H1 (cell line): ENCODE measurements around the gene KARS1. TPM values are rescaled to one million over a fixed set of nuclear protein-coding genes. Genes with fewer than 3 reads are reported as not detected.
A peak's percentile ranks its signal among the peaks of the same experiment; 100 is the strongest.

Experiments used
- CTCF ChIA-PET: fragments of 300-600 bp; sonication (Branson Sonifier 250); formaldehyde crosslinking; loops from one replicate; lab custom pipeline; 2021; ENCODE audit not compliant: partially characterized antibody; lab: Charles Lee
- POLR2A ChIA-PET: fragments of 300-600 bp; sonication (Branson Sonifier 250); formaldehyde crosslinking; loops from one replicate; lab custom pipeline; 2021; ENCODE audit warnings: inconsistent platforms; ENCODE audit not compliant: partially characterized antibody; lab: Charles Lee
- DNase-seq, 2 experiments: peaks; one replicate each; pipeline versions ENCODE4 v3.0.0 to v3.0.0-alpha.2; 2010 to 2022; ENCODE audit warnings: low spot score in 2 of 2, low read depth in 1 of 2, mixed read lengths in 1 of 2
- FAIRE-seq: peaks from 2 replicates; lab custom pipeline; 2011; peaks lifted over from hg19 to GRCh38; lab: Jason Lieb, UNC
- H2AFZ ChIP-seq: 2 replicates; pipeline ENCODE4 v1.8.1; 2012; ENCODE audit warnings: low read length, inconsistent platforms
- H2AK5ac ChIP-seq: 2 replicates; pipeline ENCODE4 v1.6.1; 2013; ENCODE audit warnings: low read depth, low read length
- H2BK120ac ChIP-seq: replicated peaks from 2 replicates; pipeline ENCODE3; 2013; ENCODE audit warnings: low read depth, low read length, inconsistent platforms
- H2BK12ac ChIP-seq: 2 replicates; pipeline ENCODE4 v1.6.1; 2013; ENCODE audit warnings: low read depth, low read length
- H2BK15ac ChIP-seq: 2 replicates; pipeline ENCODE4 v1.6.1; 2013; ENCODE audit warnings: low read length
- H2BK20ac ChIP-seq: 2 replicates; pipeline ENCODE4 v1.6.1; 2013; ENCODE audit warnings: low read length
- H2BK5ac ChIP-seq: 2 replicates; pipeline ENCODE4 v1.6.1; 2013; ENCODE audit warnings: low read depth, low read length
- H3K14ac ChIP-seq: 2 replicates; pipeline ENCODE4 v1.6.1; 2013; ENCODE audit warnings: inconsistent platforms; ENCODE audit not compliant: insufficient read length
- H3K18ac ChIP-seq: 2 replicates; pipeline ENCODE4 v1.6.1; 2013; ENCODE audit warnings: low read length; ENCODE audit errors: extremely low read depth
- H3K23ac ChIP-seq: 2 replicates; pipeline ENCODE4 v1.6.1; 2013; ENCODE audit warnings: inconsistent platforms; ENCODE audit not compliant: insufficient read length
- H3K23me2 ChIP-seq: 2 replicates; pipeline ENCODE4 v1.6.1; 2013; ENCODE audit warnings: low read depth, low read length
- H3K27ac ChIP-seq: 2 replicates; pipeline ENCODE4 v1.6.1; 2011; ENCODE audit warnings: low read depth, low read length, inconsistent platforms
- H3K27me3 ChIP-seq, 4 experiments: replicated peaks in 1 of 4; 1 replicate in 1 of 4; 2 replicates in 3 of 4; pipeline versions ENCODE4 v1.6.1 to v1.8.1; 2011 to 2013; ENCODE audit warnings: low read length in 3 of 4, mild to moderate bottlenecking in 3 of 4, inconsistent platforms in 2 of 4, mixed read lengths in 2 of 4, moderate library complexity in 1 of 4; ENCODE audit not compliant: control insufficient read depth in 3 of 4, insufficient read depth in 3 of 4; ENCODE audit errors: extremely low read depth in 1 of 4
- H3K36me3 ChIP-seq, 4 experiments: 2 replicates each; pipeline versions ENCODE4 v1.6.1 to v1.8.1; 2011 to 2013; ENCODE audit warnings: mild to moderate bottlenecking in 4 of 4, low read length in 3 of 4, moderate library complexity in 2 of 4, control low read depth in 1 of 4, inconsistent platforms in 1 of 4; ENCODE audit not compliant: insufficient read depth in 4 of 4, control insufficient read depth in 2 of 4
- H3K4ac ChIP-seq: replicated peaks from 2 replicates; pipeline ENCODE3; 2013; ENCODE audit warnings: low read length, low read depth, mixed read lengths, inconsistent platforms; ENCODE audit not compliant: insufficient read length
- H3K4me1 ChIP-seq, 4 experiments: replicated peaks in 1 of 4; 1 replicate in 1 of 4; 2 replicates in 3 of 4; pipeline versions ENCODE4 v1.6.1 to v1.8.1; 2011 to 2013; ENCODE audit warnings: low read length in 3 of 4, inconsistent platforms in 2 of 4, mixed read lengths in 1 of 4; ENCODE audit not compliant: insufficient read depth in 4 of 4, control insufficient read depth in 3 of 4
- H3K4me2 ChIP-seq, 2 experiments: 2 replicates each; pipeline versions ENCODE4 v1.6.1 to v1.8.1; 2011 to 2013; ENCODE audit warnings: low read depth in 2 of 2, low read length in 2 of 2, control low read depth in 1 of 2, inconsistent platforms in 1 of 2, mild to moderate bottlenecking in 1 of 2; ENCODE audit not compliant: insufficient read depth in 1 of 2
- H3K4me3 ChIP-seq, 4 experiments: fragments of 200-600, 300-600 bp in 1 of 4; sonication (generic), shearing (Covaris generic), sonication (Bioruptor Twin) in 1 of 4; 2 replicates each; pipeline versions ENCODE4 v1.5.1 to v1.8.1; 2011 to 2016; ENCODE audit warnings: low read length in 4 of 4, low read depth in 3 of 4, control low read depth in 2 of 4, inconsistent platforms in 2 of 4, mild to moderate bottlenecking in 2 of 4, mixed read lengths in 1 of 4, moderate library complexity in 1 of 4; ENCODE audit not compliant: insufficient read depth in 2 of 4; ENCODE audit errors: extremely low read depth in 1 of 4
- H3K56ac ChIP-seq: replicated peaks from 2 replicates; pipeline ENCODE3; 2013; ENCODE audit warnings: low read depth, mild to moderate bottlenecking, mixed read lengths, low read length, inconsistent platforms; ENCODE audit not compliant: insufficient read length
- H3K79me1 ChIP-seq: 2 replicates; pipeline ENCODE4 v1.6.1; 2013; ENCODE audit warnings: low read depth, low read length, control low read depth
- H3K79me2 ChIP-seq, 2 experiments: 2 replicates each; pipeline versions ENCODE4 v1.6.1 to v1.8.1; 2012 to 2013; ENCODE audit warnings: low read length in 2 of 2, mild to moderate bottlenecking in 2 of 2, inconsistent platforms in 1 of 2; ENCODE audit not compliant: insufficient read depth in 2 of 2, control insufficient read depth in 1 of 2
- H3K9ac ChIP-seq, 4 experiments: replicated peaks in 1 of 4; 1 replicate in 1 of 4; 2 replicates in 3 of 4; pipeline versions ENCODE4 v1.6.1 to v1.8.1; 2011 to 2013; ENCODE audit warnings: low read depth in 3 of 4, low read length in 3 of 4, control low read depth in 2 of 4, mild to moderate bottlenecking in 2 of 4, moderate library complexity in 2 of 4, inconsistent platforms in 1 of 4; ENCODE audit errors: extremely low read depth in 1 of 4
- H3K9me3 ChIP-seq, 2 experiments: 2 replicates each; pipeline versions ENCODE4 v1.6.1 to v1.8.1; 2012 to 2013; ENCODE audit warnings: mild to moderate bottlenecking in 2 of 2, moderate library complexity in 2 of 2, control low read depth in 1 of 2, inconsistent platforms in 1 of 2, low read depth in 1 of 2, low read length in 1 of 2, mixed read lengths in 1 of 2; ENCODE audit not compliant: insufficient read depth in 2 of 2
- H4K20me1 ChIP-seq, 2 experiments: replicated peaks in 1 of 2; 2 replicates each; pipeline versions ENCODE3 to v1.8.1; 2011 to 2013; ENCODE audit warnings: inconsistent platforms in 2 of 2, low read length in 2 of 2, mild to moderate bottlenecking in 1 of 2; ENCODE audit not compliant: insufficient read depth in 2 of 2, control insufficient read depth in 1 of 2
- H4K5ac ChIP-seq: 2 replicates; pipeline ENCODE4 v1.6.1; 2013; ENCODE audit warnings: low read length, low read depth, mixed read lengths, inconsistent platforms; ENCODE audit not compliant: insufficient read length
- H4K8ac ChIP-seq: 2 replicates; pipeline ENCODE4 v1.8.0; 2013; ENCODE audit warnings: mild to moderate bottlenecking, moderate library complexity, low read length, inconsistent platforms; ENCODE audit not compliant: insufficient read depth; ENCODE audit errors: extremely low read depth
- H4K91ac ChIP-seq: replicated peaks from 2 replicates; pipeline ENCODE3; 2013; ENCODE audit warnings: low read length, mixed read lengths, inconsistent platforms; ENCODE audit not compliant: insufficient read length
- BCL11A ChIP-seq, 2 experiments: IDR thresholded peaks; one replicate each; pipeline ENCODE4 v1.6.1; 2011; ENCODE audit warnings: low read depth in 2 of 2, low read length in 2 of 2, mild to moderate bottlenecking in 2 of 2
- CBX5 ChIP-seq: fragments of 300-800, 300-1000 bp; sonication (generic); IDR thresholded peaks from 2 replicates; pipeline ENCODE4 v1.7.1; 2016; ENCODE audit warnings: antibody characterized with exemption, low read length, low read depth
- FOSL1 ChIP-seq: IDR thresholded peaks from 2 replicates; pipeline ENCODE4 v1.6.1; 2011; ENCODE audit warnings: mild to moderate bottlenecking, low read depth, low read length, moderate library complexity; ENCODE audit not compliant: insufficient read depth
- MAX ChIP-seq: IDR thresholded peaks from 2 replicates; pipeline ENCODE4 v1.6.1; 2012; ENCODE audit warnings: inconsistent platforms
- RFX5 ChIP-seq: IDR thresholded peaks from 2 replicates; pipeline ENCODE4 v1.6.1; 2011; ENCODE audit warnings: low read depth, low read length, improper control_type of control experiment, borderline replicate concordance
- ZNF274 ChIP-seq: IDR thresholded peaks from 2 replicates; pipeline ENCODE4 v1.7.0; 2012; ENCODE audit warnings: low read length, borderline replicate concordance; ENCODE audit errors: extremely low read depth
- WGBS, 2 experiments: shearing (Covaris generic) in 1 of 2; methylation state at CpG; one replicate each; pipeline versions ENCODE4 v1.1.6 to v1.1.7; 2013 to 2015; ENCODE audit warnings: low lambda C conversion rate in 2 of 2, mixed read lengths in 2 of 2, inconsistent platforms in 1 of 2, low coverage in 1 of 2, missing lambda C conversion rate in 1 of 2; ENCODE audit not compliant: insufficient replicate concordance in 2 of 2, insufficient coverage in 1 of 2, insufficient read length in 1 of 2; ENCODE audit errors: extremely low coverage in 1 of 2, missing lambda C conversion rate in 1 of 2; 5-methylcytosine and 5-hydroxymethylcytosine counted together
- polyA plus RNA-seq, 7 experiments: library from polyadenylated mRNA; depleted of rRNA in 3 of 7; stranded (reverse) in 5 of 7; unstranded in 2 of 7; fragments of >200 nt in 5 of 7; fragments of 200-250 nt in 2 of 7; gene quantifications; 1 replicate in 5 of 7; 2 replicates in 1 of 7; 4 replicates in 1 of 7; pipeline versions ENCODE4 v1.2.1 to v1.2.3, GENCODE V29; 2011 to 2013; ENCODE audit warnings: missing spikeins in 2 of 7, mixed read lengths in 2 of 7
- total RNA-seq: library from RNA; stranded (reverse); fragmentation: NEBNext Ultra II Directional; extraction: Animal tissue kit (Norgen Biotek cat#: 25700); gene quantifications from 2 replicates; pipeline ENCODE4 v1.2.1, GENCODE V29; 2021

KARS1 gene
- total and polyA plus RNA-seq, 2 of the 8 experiments (the other 6 are each of a cell fraction or from before 2014, with no cell fraction given) = 97.5 to 221 TPM

GRCh38 chr16:75593825-75594820 is 53.3 kb downstream of the KARS1 start:
- Histone ChIP-seq H3K79me1 (no peaks in the 10 kb centered on the region), H3K4me1 (peaks cover 5 to 18% (median 16%) of the 10 kb centered on the region in 4 experiments; a peak in 6 of 7 replicates), H4K91ac (no peak overlapping the region), H3K27me3 (no peaks in the 10 kb centered on the region), H3K4ac (no peak overlapping the region), H3K4me3 (peak overlapping the region in 2 of 4 experiments; percentile 7 to 37; a peak in 2 of 8 replicates), H3K23ac (no peak overlapping the region), H2BK120ac (no peak overlapping the region), H3K14ac (no peak overlapping the region), H2AK5ac (no peak overlapping the region), H3K18ac (peak overlapping the region; percentile 52; the same call in 1 of the 2 replicates), H4K5ac (peak overlapping the region; percentile 5), H3K79me2 (no peaks in the 10 kb centered on the region), H3K9me3 (peaks cover 0 to 2% of the 10 kb centered on the region in 2 experiments; a peak in 1 of 4 replicates), H3K36me3 (peaks cover 0 to 12% (median 5%) of the 10 kb centered on the region in 4 experiments; a peak in 3 of 8 replicates), H2AFZ (no peak overlapping the region), H4K8ac (peak overlapping the region; percentile 8; the same call in 1 of the 2 replicates), H4K20me1 (no peaks in the 10 kb centered on the region), H3K9ac (no peak overlapping the region), H2BK15ac (no peak overlapping the region), H3K23me2 (no peaks in the 10 kb centered on the region), H3K4me2 (peak overlapping the region; percentile 59 to 65), H2BK20ac (peak overlapping the region; percentile 1; the same call in 1 of the 2 replicates), H3K27ac (peak overlapping the region; percentile 28; the same call in 1 of the 2 replicates), H2BK12ac (peak overlapping the region; percentile 5), H2BK5ac (peak overlapping the region; percentile 77; the same call in 1 of the 2 replicates), H3K56ac (no peak overlapping the region)
- ChIA-PET CTCF (interaction anchor here (0.7 to 1.4 kb wide), 4 partner anchors 38 to 124 kb away, joined by 3 to 5 read pairs (median 4); partner anchors contain the start of gene TMEM231), POLR2A (interaction anchor here (0.9 to 1.6 kb wide), 10 partner anchors 8 to 99 kb away, joined by 3 to 6 read pairs (median 4); partner anchors contain the start of genes ADAT1, CHST6, KARS1 and TERF2IP)
- WGBS, 2 experiments = 40% methylated on average over 17 of the region's 17 CpGs; no CpG with 5 or more reads in 1 of the 2 experiments
- DNase-seq = peak; percentile 25 to 62
- FAIRE-seq = peak; percentile 69
- TF ChIP-seq MAX = no peak
- TF ChIP-seq CBX5 = no peak
- no peak for TF ChIP-seq RFX5
- TF ChIP-seq FOSL1 = no peak
- no peak for TF ChIP-seq BCL11A (IDR thresholded peaks at IDR 0.05; ENCODE audit: low read depth in 2 of 2, low read length in 2 of 2)
- no peak for TF ChIP-seq ZNF274
